Stimulated activated CD4-positive, alpha-beta T cell treated with anti-CD3 and anti-CD28 coated beads, Interleukin-12 subunit alpha, Interleukin-12 subunit beta, amount 100 ng/mL, for 48 hours (primary cell): ENCODE results near the gene TMEM131L.
"Not testable (repeated sequence)": the region's sequence is repeated elsewhere in the genome, so short reads cannot be mapped to it uniquely, and the experiment has no call there.

Experiments
- DNase-seq, 3 donors: peaks; one replicate each; pipeline ENCODE4 v3.0.0-alpha.2; 2020; ENCODE audit warnings: low read depth in 2 of 3, low spot score in 1 of 3

TMEM131L gene

DNA sequence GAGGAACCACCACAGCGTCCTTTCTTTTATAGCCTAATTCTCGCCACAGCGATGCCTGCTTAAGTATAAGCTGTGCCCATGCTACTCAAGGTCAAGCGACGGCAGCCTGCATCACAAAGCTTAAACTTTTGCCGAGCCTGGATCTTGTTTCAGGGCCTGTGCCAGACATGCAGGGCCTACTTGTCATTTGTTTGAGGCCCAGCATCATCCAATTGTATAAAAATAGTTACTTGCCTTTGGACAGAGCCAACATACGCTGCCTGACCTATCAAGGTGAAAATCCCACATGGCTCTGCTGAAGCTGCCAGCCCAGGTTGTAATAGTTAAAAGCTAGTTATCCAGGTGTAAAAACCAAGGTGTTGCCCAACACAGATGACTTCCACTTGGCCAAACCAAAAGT, 107.1 kb downstream of the TMEM131L start:
- no peak for DNase-seq

DNA sequence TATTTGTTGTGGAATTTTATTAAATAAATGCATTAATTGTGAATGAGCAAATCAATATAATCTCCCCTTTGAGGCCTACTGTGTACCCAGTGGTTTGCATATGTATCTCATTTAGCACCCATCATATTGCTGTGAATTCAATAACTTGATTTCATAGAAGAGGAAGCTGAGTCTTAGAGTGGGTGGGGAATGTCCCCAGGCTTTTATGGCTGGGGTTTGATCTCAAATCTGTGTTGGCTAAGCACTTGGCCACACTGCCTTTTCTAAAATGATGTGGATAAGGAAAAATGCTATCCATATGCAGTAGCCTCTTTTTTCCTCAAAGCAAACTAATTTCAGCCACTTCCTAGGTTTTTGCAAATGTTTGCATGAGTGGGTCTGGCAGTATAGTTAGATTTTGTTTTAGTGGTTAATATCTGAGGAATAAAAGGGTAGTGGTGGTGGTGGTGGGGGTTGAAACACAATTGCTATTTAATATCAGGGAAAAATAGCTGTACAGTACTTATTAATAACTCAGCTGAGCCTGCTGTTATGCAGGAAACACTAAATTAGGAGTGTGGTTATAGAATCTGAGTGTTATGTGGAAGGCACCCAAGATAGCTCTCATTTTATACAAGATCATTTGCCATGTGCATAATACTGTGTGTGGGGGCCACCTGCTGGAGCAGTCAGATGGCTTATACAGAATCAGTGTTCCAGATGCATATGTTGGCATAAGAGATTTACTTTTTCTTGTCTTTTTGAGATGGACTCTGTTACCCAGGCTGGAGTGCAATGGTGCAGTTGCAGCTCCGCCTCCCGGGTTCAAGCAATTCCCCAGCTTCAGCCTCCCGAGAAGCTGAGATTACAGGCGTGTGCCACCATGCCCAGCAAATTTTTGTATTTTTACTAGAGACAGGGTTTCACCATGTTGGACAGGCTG, 108.0 kb downstream of the TMEM131L start:
- DNase-seq: peak in 2 of 3 donors; percentile 32 to 38

DNA sequence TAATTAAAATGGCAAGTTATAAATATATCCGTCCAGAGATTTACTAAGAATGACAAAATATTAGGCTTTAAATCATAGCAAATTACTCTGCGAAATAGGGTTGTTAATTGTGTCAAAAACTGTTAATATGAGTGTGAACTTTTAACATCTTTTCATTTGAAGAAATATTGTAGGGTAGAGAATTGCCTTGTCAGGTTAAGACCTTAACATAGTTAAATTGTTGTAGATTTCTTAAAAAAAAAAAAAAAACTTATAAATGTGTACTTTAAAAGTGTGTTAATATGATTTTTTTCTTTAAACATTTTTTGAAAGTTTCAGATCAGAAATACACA, 110.2 kb downstream of the TMEM131L start:
- no peak for DNase-seq

DNA sequence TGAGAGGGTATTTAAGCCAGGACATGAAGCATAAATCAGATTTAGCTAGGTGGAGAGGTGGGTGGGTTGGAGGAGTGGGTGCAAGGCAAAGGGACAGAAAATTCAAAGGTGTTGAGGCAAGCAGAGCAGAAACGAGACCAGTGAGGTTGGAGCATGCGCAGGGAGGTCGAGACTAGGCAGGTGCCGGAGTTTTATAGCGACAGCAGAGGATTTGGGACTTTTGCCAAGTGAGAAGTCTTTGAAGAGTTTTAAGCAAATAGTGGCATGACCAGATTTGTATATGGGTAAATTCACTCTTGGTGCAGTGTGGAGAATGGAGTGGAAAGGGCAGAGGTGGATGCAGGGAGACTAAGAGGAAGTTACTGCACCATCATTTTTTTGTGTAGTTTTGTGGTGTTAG, 110.9 kb downstream of the TMEM131L start:
- DNase-seq: no peak

DNA sequence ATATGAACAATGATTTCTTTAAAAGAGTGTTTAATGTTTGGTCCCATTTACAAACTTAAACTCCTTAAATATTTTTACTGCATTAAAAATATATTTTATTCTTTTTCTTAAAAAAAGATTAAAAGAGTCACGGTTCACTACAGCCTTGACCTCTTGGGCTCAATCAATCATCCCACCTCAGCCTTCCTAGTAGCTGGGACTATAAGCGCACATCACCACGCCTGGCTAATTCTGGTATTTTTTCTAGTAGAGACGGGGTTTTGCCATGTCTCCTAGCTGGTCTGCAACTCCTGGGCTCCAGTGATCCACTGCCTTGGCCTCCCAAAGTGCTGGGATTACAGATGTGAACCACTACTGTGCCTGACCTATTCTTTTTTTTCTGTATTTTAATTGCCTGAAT, 113.2 kb downstream of the TMEM131L start:
- no peak for DNase-seq

DNA sequence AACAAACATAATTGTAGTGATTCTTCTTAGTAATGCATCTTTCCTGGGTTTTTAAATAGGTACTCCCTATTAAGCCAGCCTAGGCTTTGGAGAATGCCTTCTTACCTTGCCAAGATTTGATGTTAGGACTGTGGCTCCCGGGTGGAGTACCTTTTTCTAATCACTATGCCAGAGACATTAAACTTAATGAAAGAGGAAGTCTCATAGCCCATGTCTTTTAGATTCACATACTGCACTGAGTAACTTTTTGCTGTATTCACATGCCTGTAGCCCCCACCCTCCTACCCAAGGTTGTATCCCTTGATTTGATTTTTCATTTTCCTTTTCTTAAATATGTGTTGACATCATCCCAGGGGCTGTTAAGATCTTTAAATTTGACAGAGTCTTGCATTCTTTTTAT, 113.7 kb downstream of the TMEM131L start:
- DNase-seq: no peak

DNA sequence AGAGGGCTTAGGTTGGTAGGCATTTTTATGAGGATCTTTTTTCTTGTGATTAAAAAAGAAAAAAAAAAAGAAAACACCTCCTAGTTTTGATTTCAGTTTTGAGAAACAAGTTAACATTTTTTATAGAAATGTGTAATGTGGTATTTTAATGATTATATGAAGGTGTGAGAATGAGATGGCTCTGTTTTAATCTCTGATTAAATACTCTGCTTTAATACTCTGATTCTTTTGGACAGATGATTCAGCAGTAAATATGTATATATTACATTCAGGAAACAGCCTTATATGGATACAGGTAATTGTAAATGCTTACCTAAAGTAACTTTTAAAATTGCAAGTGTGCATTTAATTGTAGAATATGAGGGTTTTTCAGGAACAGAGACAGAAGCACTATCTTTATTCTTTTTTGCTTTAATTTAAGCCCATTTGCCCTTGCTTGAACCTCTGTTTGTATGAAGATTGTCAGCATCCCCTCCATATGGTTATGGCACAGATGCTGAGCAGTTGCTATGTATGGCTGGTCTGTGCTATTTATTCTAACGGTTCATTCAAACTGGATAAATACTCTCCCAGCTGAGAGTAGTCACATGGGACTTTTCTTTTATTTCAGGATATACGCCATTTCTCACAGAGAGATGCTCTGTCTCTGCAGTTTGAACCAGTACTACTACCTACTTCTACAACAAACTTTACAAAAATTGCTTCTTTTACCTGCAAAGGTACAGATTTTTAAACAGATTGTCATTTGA, 117.0 kb downstream of the TMEM131L start:
- no peak for DNase-seq

DNA sequence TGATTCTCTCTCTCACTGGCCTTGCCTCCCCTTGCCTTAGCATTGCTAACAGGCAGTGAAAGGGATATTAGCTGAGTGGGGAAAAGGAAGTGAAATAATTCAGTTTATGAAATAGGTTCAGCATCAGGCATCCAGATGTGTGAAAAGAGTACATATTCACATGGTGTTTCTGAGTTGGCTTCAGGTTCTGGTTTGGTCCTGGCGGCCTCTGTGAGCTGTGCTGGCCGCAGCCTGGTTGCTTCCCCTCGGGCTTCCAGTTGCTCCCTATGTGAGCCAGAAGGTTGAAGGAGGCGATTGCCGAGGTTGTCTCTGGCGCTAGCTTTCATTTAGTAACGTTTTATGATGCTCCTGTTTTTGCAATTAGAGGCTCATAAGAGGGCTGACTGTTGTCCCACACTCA, 118.9 kb downstream of the TMEM131L start:
- no peak for DNase-seq

DNA sequence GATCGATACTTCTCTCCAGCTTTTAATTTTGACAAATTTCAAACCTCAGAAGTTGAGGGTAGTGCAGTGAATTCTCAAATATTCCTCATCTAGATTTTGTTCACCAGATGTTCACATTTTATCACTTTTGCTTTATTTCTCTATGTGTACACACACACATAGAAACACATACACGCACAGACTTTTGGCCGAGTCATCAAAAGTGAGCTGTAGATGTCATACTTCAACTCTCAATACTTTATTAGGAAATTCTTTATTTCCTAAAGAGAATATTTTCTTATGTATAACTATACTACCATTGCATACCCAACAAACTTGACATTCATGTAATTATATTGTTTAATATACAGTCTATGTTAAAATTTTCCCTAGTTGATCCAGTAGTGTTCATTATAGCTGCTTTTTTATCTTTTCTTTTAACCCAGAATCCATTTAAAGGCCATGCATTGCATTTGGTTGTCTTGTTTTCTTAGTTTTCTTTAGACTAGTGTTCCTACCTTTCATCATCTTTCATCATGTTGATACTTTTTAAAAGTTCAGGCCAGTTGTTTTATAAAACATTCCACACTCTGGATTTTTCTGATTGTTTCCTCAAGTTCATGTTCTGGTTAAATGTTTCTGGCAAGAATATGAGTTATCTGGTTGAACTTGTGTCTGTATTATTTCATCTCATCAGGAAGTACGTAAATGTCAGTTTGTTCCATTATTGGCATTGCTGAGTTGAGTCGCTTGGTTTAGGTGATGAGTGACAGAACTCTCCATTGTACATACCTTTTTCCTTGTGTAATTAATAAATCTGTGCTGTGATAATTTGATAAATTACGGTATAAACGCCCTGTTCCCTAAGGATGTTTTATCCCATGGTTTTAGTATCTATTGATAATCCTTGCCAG, 123.8 kb downstream of the TMEM131L start:
- DNase-seq: no peak

DNA sequence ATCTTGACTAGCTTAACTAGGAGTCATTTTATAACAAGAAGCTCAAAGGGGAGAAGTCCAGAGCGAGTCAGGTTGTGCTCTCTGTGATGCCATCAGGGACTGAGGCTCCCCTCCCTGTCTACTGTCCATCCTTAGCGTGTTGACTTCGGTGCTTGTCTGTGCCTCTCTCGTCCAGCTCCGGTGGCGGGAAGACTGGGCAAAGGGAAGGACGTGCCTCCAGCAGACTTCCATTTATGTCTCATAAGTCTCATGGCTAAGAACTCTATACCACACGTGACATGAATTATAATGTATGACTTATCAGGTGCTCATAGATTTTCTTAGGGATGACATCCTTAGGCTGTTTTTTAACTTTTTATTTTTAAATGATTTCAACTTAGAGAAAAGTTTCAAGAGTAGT, 125.3 kb downstream of the TMEM131L start:
- DNase-seq: no peak

DNA sequence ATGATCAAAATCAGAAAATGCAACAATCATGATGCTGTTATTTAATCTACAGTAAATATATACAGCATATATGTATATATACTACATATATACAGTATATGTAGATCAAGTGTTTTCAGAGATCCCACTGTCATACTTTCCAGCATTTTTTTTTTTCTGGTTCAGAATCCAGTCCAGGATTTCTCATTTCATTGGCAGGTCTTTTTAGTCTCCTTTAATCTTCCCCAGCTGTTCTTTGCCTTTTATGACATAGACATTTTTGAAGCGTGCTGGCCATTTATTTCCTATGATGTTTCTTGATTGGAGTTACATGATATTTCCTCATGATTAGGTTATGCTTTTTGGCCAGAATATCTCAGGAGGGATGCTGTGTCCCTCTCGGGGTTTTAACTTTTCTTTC, 125.9 kb downstream of the TMEM131L start:
- no peak for DNase-seq

DNA sequence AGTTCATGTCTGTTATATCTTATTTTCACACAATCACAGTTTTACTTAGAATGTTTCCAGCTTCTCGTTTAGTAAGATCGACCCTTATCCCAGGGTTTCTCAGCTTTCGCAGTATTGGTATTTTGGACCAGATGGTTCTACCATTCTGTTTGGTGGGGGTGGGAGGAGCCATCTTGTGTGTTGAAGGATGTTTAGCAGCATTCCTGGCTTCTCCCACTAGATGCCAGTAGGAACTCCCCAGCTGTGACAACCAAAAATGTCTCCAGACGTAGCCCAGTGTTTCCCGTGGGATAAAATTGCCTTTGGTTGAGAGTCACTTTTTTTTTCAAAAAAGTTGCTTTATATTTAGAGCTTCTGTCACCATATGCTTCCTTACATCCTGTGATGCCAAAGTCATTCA, 127.0 kb downstream of the TMEM131L start:
- no peak for DNase-seq

DNA sequence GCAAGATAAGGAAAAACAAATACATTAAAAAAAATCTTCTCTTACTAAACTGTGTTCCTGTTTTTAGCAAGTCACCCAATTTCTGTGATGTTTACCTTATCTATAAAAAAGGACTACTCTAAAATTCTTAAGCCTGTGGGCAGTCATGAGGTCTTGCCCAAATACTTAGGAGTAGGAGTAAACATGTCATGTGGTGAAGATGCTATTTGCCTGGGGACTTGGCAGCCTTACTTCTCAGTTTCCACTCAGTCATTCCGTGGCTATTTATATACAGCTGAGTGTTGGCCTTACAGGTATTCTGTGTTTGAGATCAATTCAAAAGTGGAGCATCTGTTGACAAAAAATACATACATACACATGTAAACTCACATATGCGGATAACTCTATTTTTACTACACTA, 128.1 kb downstream of the TMEM131L start:
- DNase-seq: no peak

DNA sequence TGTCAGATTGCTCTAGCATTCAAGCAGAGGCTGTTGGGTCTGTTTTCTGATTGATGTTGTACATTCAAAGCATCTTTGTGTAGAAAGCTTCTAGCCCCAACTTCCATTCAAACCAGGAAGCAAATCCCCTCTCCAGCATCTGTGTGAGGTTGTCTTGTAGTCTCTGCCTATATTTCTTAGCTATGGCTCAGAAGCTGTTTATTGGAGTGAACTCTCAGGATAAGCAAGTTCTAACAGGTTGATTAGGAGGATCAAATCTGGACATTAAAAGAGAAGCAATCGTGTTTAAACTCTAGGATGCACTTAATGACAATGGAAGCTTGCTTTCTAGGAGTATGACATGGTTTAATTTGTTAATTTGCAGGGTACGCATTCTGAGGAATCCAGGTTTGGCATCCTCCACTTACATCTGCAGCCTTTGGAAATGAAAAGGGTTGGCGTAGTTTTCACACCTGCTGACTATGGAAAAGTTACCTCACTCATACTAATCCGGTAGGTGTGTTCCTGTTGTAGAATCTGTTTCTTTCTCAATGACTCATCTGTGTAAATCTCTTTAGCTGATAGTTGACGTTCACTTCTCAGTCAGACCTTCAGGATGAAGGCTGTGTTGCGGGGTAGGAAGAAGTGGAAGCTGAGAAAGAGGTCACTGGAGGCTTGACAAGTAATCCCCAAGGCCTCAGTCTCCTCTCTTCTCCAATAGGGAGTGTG, 129.9 kb downstream of the TMEM131L start:
- DNase-seq: no peak

DNA sequence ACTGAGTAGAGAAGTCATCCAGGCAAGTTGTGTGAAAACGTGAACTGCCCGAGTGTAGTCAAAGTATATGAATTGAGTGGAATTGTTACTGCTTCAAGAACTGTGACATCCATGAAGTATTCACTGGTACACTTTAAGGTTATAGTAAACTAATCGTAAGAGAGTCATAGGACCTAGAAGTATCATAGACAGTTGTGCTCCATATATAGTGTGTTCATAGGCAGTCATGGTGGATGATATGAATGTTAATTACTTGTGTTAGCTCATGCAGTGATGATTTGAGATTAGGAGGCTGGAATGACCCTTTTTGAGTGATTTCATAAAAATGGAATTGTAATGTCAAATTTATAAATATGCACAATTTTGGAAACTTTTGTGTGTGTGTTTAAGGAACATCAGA, 136.6 kb downstream of the TMEM131L start:
- no peak for DNase-seq

DNA sequence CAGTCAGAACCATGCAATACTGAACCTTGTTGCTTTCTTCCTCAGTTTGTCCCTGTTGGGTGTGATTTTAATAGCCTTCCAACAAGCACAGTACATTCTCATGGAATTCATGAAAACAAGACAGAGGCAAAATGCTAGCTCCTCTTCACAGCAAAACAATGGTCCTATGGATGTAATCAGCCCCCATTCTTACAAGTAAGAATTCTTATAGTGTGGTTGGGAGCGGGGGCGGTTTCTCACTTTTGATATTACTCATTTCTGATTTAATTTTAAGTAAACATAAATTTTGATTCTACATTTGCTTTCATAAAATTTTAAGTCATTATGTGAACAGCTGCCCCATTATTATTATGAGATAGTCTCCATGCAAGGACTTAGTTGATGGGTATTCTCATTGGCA, 137.1 kb downstream of the TMEM131L start:
- DNase-seq: peak in 2 of 3 donors; percentile 28 to 35

DNA sequence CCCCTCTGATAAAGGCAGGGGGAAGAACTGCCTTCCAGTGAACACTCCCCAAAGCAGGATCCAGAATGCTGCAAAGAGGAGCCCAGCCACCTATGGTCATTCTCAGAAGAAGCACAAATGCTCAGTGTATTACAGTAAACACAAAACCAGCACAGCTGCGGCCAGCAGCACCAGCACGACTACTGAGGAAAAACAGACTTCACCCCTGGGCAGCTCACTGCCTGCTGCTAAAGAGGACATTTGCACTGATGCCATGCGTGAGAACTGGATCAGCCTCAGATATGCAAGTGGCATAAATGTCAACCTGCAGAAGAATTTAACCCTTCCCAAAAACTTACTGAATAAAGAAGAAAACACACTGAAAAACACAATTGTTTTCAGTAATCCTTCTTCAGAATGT, 137.7 kb downstream of the TMEM131L start:
- no peak for DNase-seq

DNA sequence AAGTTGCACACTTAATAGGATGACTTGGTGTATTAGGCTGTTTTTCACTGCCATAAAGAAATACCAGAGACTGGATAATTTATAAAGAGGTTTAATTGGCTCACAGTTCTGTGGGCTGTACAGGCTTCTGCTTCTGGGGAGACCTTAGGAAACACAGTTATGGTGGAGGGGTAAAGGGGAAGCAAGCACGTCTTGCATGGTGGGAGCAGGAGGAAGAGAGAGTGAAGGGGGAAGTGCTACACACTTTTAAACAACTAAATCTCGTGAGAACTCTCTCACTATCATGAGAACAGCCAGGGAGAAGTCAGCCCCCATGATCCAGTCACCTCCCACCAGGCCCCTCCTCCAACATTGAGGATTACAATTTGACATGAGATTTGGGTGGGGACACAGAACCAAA, 142.9 kb downstream of the TMEM131L start:
- DNase-seq: not testable (repeated sequence)

DNA sequence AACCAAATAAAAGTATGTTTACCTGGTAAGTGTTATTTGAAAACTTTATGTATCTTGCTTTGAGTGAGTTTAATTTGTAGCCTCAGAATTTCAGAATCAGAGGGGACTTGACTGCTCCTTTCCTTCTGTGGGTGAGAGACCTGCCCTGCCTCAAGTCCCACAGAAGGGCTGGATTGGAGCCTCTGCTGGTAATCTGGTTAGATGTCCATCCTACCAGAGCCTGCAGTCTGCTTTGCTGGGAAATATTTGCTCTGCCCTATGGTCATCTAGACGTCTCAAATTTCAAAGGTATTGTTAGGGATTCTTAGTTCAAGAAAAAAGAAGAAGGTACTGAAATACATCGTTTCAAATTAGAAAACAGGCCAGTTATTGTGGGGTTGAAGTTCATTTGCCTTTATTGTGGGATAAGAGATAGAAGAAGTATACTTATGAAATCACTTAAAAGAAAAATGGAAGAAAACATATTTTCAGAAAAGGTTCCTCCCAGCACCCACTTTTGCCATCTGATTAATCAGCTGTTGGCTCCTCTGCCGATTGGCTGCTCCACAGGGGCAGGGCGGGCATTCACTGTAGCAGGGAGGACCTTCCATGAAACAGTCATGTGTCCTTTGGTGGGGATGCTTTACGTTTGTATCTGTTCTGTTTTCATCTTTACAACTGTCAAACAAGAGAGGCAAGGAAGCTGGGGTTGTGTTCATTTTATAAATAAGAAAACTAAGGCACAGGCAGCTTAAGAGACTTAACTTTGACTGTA, 144.6 kb downstream of the TMEM131L start:
- no peak for DNase-seq

DNA sequence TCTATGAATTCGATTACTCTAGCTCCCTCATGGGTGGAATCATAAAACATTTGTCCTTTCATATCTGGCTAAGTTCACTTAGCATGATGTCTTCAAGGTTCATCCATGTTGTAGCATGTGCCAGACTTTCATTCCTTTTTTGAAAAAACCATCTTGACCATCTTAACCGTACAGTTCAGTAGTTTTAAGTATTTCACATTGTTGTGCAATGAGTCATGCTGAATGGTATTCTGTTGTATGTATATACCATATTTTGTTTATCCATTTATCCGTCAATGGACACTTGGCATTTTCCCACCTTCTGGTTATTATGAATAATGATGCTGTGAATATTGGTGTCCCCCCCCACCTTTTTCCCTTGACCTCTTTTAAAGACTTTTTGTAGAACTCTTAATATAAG, 145.5 kb downstream of the TMEM131L start:
- no peak for DNase-seq
